ENCODE measurements around the gene AQP5. TPM values are rescaled to one million over a fixed set of nuclear protein-coding genes. Genes with fewer than 3 reads are reported as not detected.

The AQP5 gene
- not detected in 2 replicates for total RNA-seq

- DNase-seq (ENCODE audit: low read depth): no peak
- H3K4me3 ChIP-seq (ENCODE audit: low read depth, low read length): peak within 1 kb of the TSS; percentile 23
- TF ChIP-seq CTCF (IDR thresholded peaks at IDR 0.05; ENCODE audit: insufficient read depth, low read depth, low read length): no peak
These were observed at the start of gene AQP5 for GRCh38 chr12:49961111-49961922. Gene AQP5, plus strand, starts transcription at chr12:49961872. Its CDS starts 146 bp downstream, at chr12:49962018.

DNA sequence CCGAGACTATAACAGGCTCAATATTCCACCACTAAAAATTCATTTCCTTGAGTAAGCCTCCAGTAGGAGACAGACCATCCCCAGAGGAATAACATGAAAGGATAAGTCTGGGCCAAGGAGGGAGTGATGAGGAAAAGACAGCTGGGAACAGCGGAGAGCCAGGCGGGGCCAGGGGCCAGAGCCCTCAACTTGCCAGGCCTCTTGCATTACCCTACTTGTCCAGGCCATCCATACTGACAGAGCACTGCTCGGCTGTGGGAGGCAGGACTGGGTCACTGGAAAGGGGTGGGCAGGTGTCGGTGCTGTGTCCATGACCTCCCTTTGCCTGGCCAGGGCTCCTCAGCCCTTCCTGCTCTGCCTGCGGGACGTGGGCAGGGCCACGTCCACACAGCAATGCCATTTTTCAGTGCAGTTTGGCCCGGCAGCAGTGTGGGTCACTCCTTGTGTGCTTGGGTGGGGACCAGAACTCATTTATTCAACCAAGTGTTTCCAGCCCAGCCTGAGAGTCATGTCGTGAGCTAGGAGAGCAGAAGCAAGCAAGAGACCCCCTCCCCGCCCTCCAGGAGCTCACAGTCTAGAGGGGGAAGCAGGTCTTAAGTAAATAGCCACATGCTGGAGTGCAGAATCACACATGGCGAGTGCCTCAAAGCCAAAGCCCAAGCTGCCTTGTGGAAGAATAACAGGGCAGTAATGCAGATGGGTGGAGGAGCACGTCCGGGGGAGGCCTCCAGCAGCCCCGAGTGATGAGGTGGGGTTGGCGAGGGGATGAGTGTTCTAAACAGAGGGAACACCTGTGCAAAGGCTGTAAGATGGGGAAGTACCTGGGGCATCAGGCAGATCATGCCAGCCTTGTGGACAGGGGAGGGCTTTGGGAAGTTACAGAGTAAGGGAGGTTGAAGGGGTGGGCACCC, 49.1 kb upstream of the AQP5 start:
- H3K4me3 ChIP-seq (ENCODE audit: low read depth, low read length): no peak overlapping the region
- DNase-seq (ENCODE audit: low read depth): no peak
- no peak for TF ChIP-seq CTCF (IDR thresholded peaks at IDR 0.05; ENCODE audit: insufficient read depth, low read depth, low read length)

- TF ChIP-seq CTCF (IDR thresholded peaks at IDR 0.05; ENCODE audit: insufficient read depth, low read depth, low read length): no peak
- no peak for DNase-seq (ENCODE audit: low read depth)
- H3K4me3 ChIP-seq (ENCODE audit: low read depth, low read length): no peak overlapping the region
These were observed 45.3 kb upstream of the AQP5 start for GRCh38 chr12:49916129-49916919.

GRCh38 chr12:49917166-49917787, 44.4 kb upstream of the AQP5 start:
- no peak for TF ChIP-seq CTCF (IDR thresholded peaks at IDR 0.05; ENCODE audit: insufficient read depth, low read depth, low read length)
- no peak overlapping the region for H3K4me3 ChIP-seq (ENCODE audit: low read depth, low read length)
- no peak for DNase-seq (ENCODE audit: low read depth)

DNA sequence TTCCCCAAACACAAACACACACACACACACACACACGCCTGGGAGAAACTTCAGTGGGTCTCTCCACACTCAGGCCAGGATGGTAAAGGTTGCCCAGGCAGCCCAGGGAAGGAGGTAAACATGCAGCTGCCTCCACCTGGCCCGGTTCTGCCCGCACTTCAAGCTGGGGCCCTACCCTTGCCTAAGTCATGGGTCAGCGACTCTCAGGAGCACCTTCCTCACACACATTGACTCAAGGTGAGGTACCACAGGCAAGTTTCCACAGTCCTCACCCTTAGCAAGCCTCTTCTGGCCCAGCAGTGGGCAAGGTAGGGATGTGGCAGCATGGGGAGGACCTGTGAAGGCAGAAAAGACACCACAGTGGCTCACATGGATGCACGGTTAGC, 43.9 kb upstream of the AQP5 start:
- H3K4me3 ChIP-seq (ENCODE audit: low read depth, low read length): no peak overlapping the region
- DNase-seq (ENCODE audit: low read depth): no peak
- TF ChIP-seq CTCF (IDR thresholded peaks at IDR 0.05; ENCODE audit: insufficient read depth, low read depth, low read length): no peak
